ENCODE data around the gene TIE1.
"Not testable (repeated sequence)": the region's sequence is repeated elsewhere in the genome, so short reads cannot be mapped to it uniquely, and the experiment has no call there.

TIE1 gene

GRCh38 chr1:43363283-43363934, 62.6 kb downstream of the TIE1 start:
- no peak for DNase-seq (ENCODE audit: low read depth)

GRCh38 chr1:43363935-43364525, 63.2 kb downstream of the TIE1 start:
- no peak for DNase-seq (ENCODE audit: low read depth)

GRCh38 chr1:43365678-43366077, 64.9 kb downstream of the TIE1 start:
- no peak for DNase-seq (ENCODE audit: low read depth)

- no peak for DNase-seq (ENCODE audit: low read depth)
Observed at GRCh38 chr1:43366179-43366578, 65.4 kb downstream of the TIE1 start.

- no peak for DNase-seq (ENCODE audit: low read depth)
Observed at GRCh38 chr1:43366601-43367025, 65.8 kb downstream of the TIE1 start.

- DNase-seq (ENCODE audit: low read depth) = peak; percentile 15
Observed at GRCh38 chr1:43367026-43367903, 66.5 kb downstream of the TIE1 start.

GRCh38 chr1:43367904-43368645, 67.3 kb downstream of the TIE1 start, which contains the start of gene ELOVL1:
Gene ELOVL1 (minus strand): TSS chr1:43368011. CDS start chr1:43365609, 2,402 bp downstream.
- peak; percentile 81 for DNase-seq (ENCODE audit: low read depth)

GRCh38 chr1:43368646-43369020, 67.9 kb downstream of the TIE1 start:
- no peak for DNase-seq (ENCODE audit: low read depth)

GRCh38 chr1:43369779-43370178, 69.0 kb downstream of the TIE1 start:
- not testable (repeated sequence) for DNase-seq (ENCODE audit: low read depth)

- no peak for DNase-seq (ENCODE audit: low read depth)
Observed at GRCh38 chr1:43370564-43370963, 69.8 kb downstream of the TIE1 start.

GRCh38 chr1:43372172-43372571, 71.4 kb downstream of the TIE1 start:
- DNase-seq (ENCODE audit: low read depth) = no peak
